IPS-18a (cell line): ENCODE measurements around the gene DNAJC18.
"Not testable (repeated sequence)": the region's sequence is repeated elsewhere in the genome, so short reads cannot be mapped to it uniquely, and the experiment has no call there.

Experiments
- H3K27ac ChIP-seq: one replicate; pipeline ENCODE4 v1.5.1; 2013; ENCODE audit warnings: low read length
- H3K27me3 ChIP-seq: one replicate; pipeline ENCODE4 v1.6.1; 2013; ENCODE audit warnings: mild to moderate bottlenecking, low read length; ENCODE audit not compliant: control insufficient read depth, insufficient read depth
- H3K36me3 ChIP-seq: one replicate; pipeline ENCODE4 v1.6.1; 2013; ENCODE audit warnings: low read depth, low read length; ENCODE audit not compliant: control insufficient read depth
- H3K4me1 ChIP-seq: one replicate; pipeline ENCODE4 v1.6.1; 2013; ENCODE audit warnings: low read depth, low read length; ENCODE audit not compliant: control insufficient read depth
- H3K4me3 ChIP-seq: one replicate; pipeline ENCODE4 v1.5.1; 2013; ENCODE audit warnings: low read length
- H3K9ac ChIP-seq: one replicate; pipeline ENCODE4 v1.6.1; 2013; ENCODE audit warnings: mild to moderate bottlenecking, low read length, moderate library complexity
- H3K9me3 ChIP-seq: one replicate; pipeline ENCODE4 v1.6.1; 2013; ENCODE audit warnings: low read depth, low read length; ENCODE audit not compliant: control insufficient read depth

Gene DNAJC18

GRCh38 chr5:139439013-139439903 lies at the start of gene DNAJC18:
Gene DNAJC18 (minus strand): TSS chr5:139439525. CDS start chr5:139439445, 80 bp downstream.
- peaks cover 12% of the 10 kb centered on the region for H3K4me1 ChIP-seq
- peak within 1 kb of the TSS; percentile 86 for H3K9ac ChIP-seq
- no peaks in the 10 kb centered on the region for H3K9me3 ChIP-seq
- H3K4me3 ChIP-seq: peak within 1 kb of the TSS; percentile 92
- no peaks in the 10 kb centered on the region for H3K27me3 ChIP-seq
- peak within 1 kb of the TSS; percentile 84 for H3K27ac ChIP-seq
- peaks cover 8% of the 10 kb centered on the region for H3K36me3 ChIP-seq

DNA sequence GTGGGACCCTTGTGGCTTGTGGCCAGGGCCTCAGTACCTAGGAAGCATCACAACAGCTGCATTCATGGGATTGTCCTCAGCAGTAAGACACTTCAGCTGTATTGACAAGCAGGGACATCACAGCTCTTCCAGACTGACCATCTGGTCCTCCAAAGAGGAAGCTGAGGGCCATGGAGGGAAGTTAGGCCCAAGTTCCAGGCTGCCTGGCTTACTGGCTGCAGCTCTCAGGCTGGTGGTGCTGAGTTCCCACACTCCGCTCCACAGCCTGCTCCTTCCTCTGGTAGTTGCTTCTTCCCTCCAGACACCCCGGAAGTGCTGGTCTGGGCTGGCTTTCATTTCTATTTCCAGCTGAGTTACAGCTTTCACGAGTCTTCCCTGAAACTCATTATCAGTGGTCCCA lies 48.9 kb upstream of the DNAJC18 start:
- Histone ChIP-seq H3K4me1 (peaks cover 4% of the 10 kb centered on the region), H3K9ac (no peak overlapping the region), H3K27me3 (no peaks in the 10 kb centered on the region), H3K9me3 (no peaks in the 10 kb centered on the region), H3K4me3 (no peak overlapping the region), H3K27ac (no peak overlapping the region), H3K36me3 (no peaks in the 10 kb centered on the region)

- Histone ChIP-seq H3K4me1 (peaks cover 4% of the 10 kb centered on the region), H3K9me3 (no peaks in the 10 kb centered on the region), H3K27ac (no peak overlapping the region), H3K27me3 (no peaks in the 10 kb centered on the region), H3K36me3 (no peaks in the 10 kb centered on the region), H3K4me3 (no peak overlapping the region), H3K9ac (no peak overlapping the region)
These were observed 46.9 kb upstream of the DNAJC18 start for GRCh38 chr5:139486201-139486600.

DNA sequence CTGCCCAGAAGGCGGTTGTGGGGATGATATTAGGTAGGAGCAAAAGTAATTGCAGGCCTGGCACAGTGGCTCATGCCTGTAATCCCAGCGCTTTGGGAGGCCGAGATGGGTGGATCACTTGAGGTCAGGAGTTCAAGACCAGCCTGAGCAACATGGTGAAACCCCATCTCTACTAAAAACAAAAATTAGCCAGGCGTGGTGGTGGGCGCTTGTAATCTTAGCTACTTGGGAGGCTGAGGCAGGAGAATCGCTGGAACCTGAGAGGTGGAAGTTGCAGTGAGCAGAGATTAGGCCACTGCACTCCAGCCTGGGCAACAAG lies 43.5 kb upstream of the DNAJC18 start:
- H3K4me1 ChIP-seq, H3K9me3 ChIP-seq, H3K4me3 ChIP-seq, H3K27me3 ChIP-seq, H3K9ac ChIP-seq, H3K36me3 ChIP-seq, H3K27ac ChIP-seq: not testable (repeated sequence)

DNA sequence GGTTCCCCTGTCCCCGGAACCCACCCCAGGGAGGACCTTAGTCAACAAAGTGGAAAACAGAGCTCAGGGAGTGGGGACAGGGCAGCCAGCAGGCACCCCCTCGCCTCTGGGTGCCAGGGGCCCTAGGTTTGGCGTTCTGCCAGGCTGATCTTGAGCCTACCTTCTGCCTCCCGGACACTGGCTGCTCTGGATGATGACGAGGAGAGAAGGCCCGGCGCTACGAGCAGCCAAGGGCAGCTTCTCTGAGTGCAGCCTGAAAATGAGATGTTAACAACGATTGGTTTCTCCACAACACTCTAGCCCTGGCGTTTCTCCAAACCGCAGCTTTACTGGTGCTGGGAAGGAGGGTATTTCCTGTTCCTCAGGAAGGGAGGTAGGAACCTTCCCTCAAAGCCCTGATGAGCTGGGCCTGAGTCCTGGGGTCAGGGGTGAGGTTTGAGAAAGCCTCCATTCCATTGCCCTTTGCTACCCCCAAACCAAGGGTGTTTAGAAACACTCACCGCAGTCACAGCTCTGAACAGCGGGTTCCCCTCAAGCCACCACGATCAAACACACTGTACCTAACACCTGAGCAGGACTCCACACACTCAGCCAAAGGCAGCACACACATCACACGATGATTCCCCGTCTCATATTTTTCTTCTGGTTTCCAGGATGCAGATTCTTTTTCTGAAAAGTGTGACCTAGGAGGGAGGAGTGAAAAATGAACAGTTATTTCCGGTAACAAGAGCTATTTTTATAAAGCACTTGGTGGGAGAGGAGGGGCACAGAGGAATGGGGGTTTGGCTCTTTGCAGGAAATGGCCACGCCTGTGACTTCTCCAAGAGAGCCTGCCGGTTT lies 42.9 kb upstream of the DNAJC18 start, which contains the start of gene STING1:
STING1 (minus strand) TSS at position 709 of the 840 bp plus-strand sequence. CDS start 1,054 bp downstream, outside the sequence.
- H3K27ac ChIP-seq: no peak within 1 kb of the TSS
- H3K4me3 ChIP-seq: no peak within 1 kb of the TSS
- no peak within 1 kb of the TSS for H3K9ac ChIP-seq
- H3K9me3 ChIP-seq: no peaks in the 10 kb centered on the region
- no peaks in the 10 kb centered on the region for H3K27me3 ChIP-seq
- peaks cover 4% of the 10 kb centered on the region for H3K4me1 ChIP-seq
- no peaks in the 10 kb centered on the region for H3K36me3 ChIP-seq

DNA sequence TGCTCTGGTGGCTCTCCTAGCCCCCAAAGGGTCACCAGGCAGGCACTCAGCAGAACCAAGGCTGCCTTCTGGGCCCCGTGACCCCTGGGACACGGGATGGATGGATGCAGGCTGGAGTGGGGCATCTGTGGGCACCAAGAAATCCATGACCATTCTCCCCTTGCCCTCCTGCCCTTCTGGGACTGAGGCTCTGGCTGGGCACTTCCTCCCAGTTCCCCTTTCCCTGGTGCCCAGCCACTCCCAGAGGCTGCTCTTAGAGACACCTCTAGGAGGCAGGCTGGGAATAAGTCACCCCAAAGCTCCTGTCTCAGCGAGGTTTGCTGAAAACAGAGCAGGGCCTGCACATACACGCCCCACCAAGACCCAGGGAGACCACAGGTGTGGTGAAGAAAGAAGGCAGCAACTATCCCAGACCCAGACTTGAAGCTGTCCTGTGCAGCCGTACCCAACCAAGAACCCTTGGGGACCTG lies 42.3 kb upstream of the DNAJC18 start:
- Histone ChIP-seq H3K9me3 (no peaks in the 10 kb centered on the region), H3K4me1 (peaks cover 3% of the 10 kb centered on the region), H3K4me3 (no peak overlapping the region), H3K27ac (no peak overlapping the region), H3K36me3 (no peaks in the 10 kb centered on the region), H3K27me3 (no peaks in the 10 kb centered on the region), H3K9ac (no peak overlapping the region)

DNA sequence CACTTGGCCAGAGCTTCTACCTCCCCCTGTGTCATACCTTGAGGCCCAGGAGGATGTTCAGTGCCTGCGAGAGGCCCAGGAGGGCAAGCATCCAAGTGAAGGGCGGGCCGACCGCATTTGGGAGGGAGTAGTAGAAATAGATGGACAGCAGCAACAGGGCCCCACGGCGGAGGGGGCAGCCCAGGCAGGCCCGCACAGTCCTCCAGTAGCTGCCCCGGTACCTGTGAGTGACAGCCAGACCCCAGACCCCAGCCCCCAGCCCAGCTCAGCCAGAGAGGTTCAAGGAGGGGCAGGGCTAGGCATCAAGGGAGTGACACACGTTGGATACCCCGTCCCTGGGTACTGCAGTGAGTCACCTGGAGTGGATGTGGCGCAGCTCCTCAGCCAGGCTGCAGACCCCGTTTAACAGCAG lies 41.8 kb upstream of the DNAJC18 start:
- Histone ChIP-seq H3K9me3 (no peaks in the 10 kb centered on the region), H3K9ac (no peak overlapping the region), H3K27ac (no peak overlapping the region), H3K27me3 (no peaks in the 10 kb centered on the region), H3K4me3 (no peak overlapping the region), H3K36me3 (no peaks in the 10 kb centered on the region), H3K4me1 (no peaks in the 10 kb centered on the region)

DNA sequence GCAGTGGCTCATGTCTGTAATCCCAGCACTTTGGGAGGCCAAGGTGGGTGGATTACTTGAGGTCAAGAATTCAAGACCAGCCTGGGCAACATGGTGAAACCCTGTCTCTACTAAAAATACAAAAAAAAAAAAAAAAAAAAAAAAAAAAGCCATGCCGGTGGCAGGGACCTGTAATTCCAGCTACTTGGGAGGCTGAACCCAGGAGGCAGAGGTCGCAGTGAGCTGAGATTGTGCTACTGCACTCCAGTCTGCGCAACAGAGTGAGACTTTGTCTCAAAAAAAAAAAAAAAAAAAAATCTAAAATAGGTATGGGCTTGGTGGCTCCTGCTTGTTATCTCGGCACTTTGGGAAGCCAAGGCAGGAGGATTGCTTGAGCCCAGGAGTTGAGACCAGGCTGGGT lies 40.4 kb upstream of the DNAJC18 start:
- H3K4me1 ChIP-seq, H3K4me3 ChIP-seq, H3K27ac ChIP-seq, H3K27me3 ChIP-seq, H3K36me3 ChIP-seq, H3K9me3 ChIP-seq, H3K9ac ChIP-seq: not testable (repeated sequence)

- H3K4me3 ChIP-seq, H3K4me1 ChIP-seq, H3K9me3 ChIP-seq, H3K27ac ChIP-seq, H3K9ac ChIP-seq, H3K36me3 ChIP-seq, H3K27me3 ChIP-seq: not testable (repeated sequence)
These were observed 39.5 kb upstream of the DNAJC18 start for GRCh38 chr5:139478657-139479423.

DNA sequence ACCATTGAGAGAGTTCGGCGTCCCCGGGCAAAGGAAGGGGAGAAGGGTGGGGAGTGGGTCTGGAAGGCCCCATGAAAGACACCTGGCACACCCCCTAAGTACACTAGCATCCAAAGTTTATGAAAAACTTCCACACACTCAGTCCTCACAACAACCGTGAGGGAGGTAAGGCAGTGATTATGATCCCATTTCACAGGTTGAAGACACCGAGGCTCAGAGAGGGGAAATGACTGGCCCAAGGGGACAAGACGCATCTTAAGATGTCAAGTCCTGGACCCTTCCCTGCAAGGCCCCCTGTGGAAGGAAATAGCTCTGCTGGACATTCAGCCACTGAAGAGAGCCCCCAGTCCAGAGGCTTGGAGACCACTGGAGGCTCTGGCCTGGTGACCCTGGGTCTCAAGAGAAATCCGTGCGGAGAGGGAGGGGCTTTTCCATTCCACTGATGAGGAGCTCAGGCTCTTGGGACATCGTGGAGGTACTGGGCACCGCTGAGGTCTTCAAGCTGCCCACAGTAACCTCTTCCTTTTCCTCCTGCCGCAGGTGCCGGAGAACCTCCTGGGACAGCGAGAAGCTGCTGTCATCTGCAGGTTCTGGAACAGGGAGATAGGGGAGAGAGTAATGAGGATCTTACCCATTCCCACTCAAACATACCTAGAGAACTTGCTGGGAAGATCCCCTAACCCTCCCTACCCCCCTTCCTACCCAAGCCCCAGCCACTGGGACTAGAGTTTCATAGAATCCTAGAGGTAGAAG lies 36.7 kb upstream of the DNAJC18 start:
- H3K9me3 ChIP-seq: no peaks in the 10 kb centered on the region
- H3K27me3 ChIP-seq: no peaks in the 10 kb centered on the region
- H3K4me3 ChIP-seq: no peak overlapping the region
- H3K36me3 ChIP-seq: no peaks in the 10 kb centered on the region
- no peak overlapping the region for H3K27ac ChIP-seq
- peaks cover 23% of the 10 kb centered on the region for H3K4me1 ChIP-seq
- no peak overlapping the region for H3K9ac ChIP-seq
